Activated CD8-positive, alpha-beta T cell treated with anti-CD3 and anti-CD28 coated beads, Interleukin-2, amount 10 ng/mL, durations not matched to agents 7 days and 5 days (primary cell): Measurements from ENCODE around the gene TRANK1. TPM values are rescaled to one million over a fixed set of nuclear protein-coding genes. Genes with fewer than 3 reads are reported as not detected.
A peak's percentile ranks its signal among the peaks of the same experiment; 100 is the strongest.
"Not testable (repeated sequence)": the region's sequence is repeated elsewhere in the genome, so short reads cannot be mapped to it uniquely, and the experiment has no call there.

Experiments
- ATAC-seq: fragments of 150-1000 bp; cut with Tn5 transposase; one replicate; pipeline ENCODE4 v1.10.0; 2021; ENCODE audit warnings: moderate library complexity
- CTCF ChIA-PET: fragments of 350-600 bp; sonication (Branson Sonifier 250); formaldehyde crosslinking; loops from one replicate; lab custom pipeline; 2021; ENCODE audit warnings: antibody characterized with exemption; lab: Charles Lee
- POLR2A ChIA-PET: fragments of 350-600 bp; sonication (Branson Sonifier 250); formaldehyde crosslinking; loops from one replicate; lab custom pipeline; 2021; ENCODE audit warnings: antibody characterized with exemption; lab: Charles Lee
- DNase-seq: peaks from one replicate; pipeline ENCODE4 v3.0.0-alpha.2; 2020
- H3K27ac Mint-ChIP-seq: one replicate; pipeline ENCODE4 v1.8.0; 2021; ENCODE audit warnings: mild to moderate bottlenecking, mixed read lengths
- H3K27me3 Mint-ChIP-seq: one replicate; pipeline ENCODE4 v1.8.0; 2021; ENCODE audit warnings: low read depth, mixed read lengths
- H3K36me3 Mint-ChIP-seq: one replicate; pipeline ENCODE4 v1.8.0; 2021; ENCODE audit warnings: low read depth, mixed read lengths
- H3K4me1 Mint-ChIP-seq: one replicate; pipeline ENCODE4 v1.8.0; 2021; ENCODE audit warnings: low read depth, mixed read lengths
- H3K4me3 Mint-ChIP-seq: one replicate; pipeline ENCODE4 v1.8.0; 2021; ENCODE audit warnings: mild to moderate bottlenecking, mixed read lengths
- H3K9me3 Mint-ChIP-seq: one replicate; pipeline ENCODE4 v1.8.0; 2022; ENCODE audit warnings: mixed read lengths; ENCODE audit not compliant: insufficient read depth
- total RNA-seq, 2 experiments: library from RNA; stranded (reverse); gene quantifications; one replicate each; pipeline ENCODE4 v1.2.3, GENCODE V29; 2021

The TRANK1 gene
- total RNA-seq, 2 experiments from 2014 or later: 49.3 to 52.3 TPM

DNA sequence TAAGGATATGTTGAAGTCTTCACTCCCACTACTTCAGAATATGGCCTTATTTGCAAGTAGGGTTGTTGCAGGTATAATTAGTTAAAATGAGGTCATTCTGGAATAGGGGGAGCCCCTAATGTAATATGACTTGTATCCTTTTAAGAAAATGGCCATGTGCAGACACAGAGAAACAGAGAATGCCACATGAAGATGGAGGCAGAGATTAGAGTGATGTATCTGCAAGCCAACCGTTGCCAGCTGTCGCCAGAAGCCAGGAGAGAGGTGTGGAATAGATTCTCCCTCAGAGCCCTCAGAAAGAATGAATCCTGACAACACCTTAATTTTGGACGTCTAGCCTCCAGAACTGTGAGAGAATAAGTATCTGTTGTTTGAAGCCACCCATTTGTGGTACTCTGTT is 11.3 kb upstream of the TRANK1 start:
- POLR2A ChIA-PET: no interaction called here
- no peaks in the 10 kb centered on the region for H3K36me3 Mint-ChIP-seq
- H3K27ac Mint-ChIP-seq: no peak overlapping the region
- no peaks in the 10 kb centered on the region for H3K9me3 Mint-ChIP-seq
- no peak for DNase-seq
- H3K4me3 Mint-ChIP-seq: no peak overlapping the region
- peaks cover 4% of the 10 kb centered on the region for H3K27me3 Mint-ChIP-seq
- peaks cover 14% of the 10 kb centered on the region for H3K4me1 Mint-ChIP-seq
- ATAC-seq: no peak
- CTCF ChIA-PET: interaction anchor here (3.1 to 4.7 kb wide), 4 partner anchors 16 to 164 kb away, joined by 19 to 84 read pairs (median 32); no protein-coding TSS in a partner anchor

DNA sequence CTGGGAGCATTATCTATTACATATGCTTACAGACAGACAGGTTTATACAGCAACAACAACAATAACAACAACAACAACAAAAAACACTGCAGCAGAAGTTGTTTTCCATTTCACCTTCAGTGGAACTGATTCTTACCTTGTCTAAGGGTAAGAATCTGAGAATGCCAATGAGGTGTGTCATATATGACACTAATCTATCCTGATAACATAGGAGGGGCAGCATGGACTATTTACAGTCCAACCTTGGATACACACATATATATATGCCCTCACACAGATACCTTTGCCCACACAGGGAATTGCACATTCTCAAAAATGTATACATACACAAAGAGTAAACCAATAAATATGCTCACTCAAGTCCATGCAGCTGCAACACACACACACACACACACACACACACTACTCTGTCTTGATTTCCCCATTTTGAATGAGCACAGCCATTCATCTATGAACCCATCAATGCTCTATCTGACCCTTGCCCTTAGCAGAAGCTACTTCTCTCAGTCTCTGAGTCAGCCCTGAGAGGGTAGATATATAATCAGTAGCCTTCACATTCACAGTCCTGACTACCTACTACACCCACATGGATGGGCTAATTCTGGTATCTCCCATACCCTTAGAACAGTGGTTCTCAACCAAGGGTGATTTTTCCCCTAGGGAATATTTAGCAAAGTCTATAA is 9.7 kb upstream of the TRANK1 start:
- no peak overlapping the region for H3K27ac Mint-ChIP-seq
- H3K36me3 Mint-ChIP-seq: peaks cover under 1% of the 10 kb centered on the region
- DNase-seq: no peak
- ChIA-PET POLR2A (no interaction called here), CTCF (interaction anchor here (1.2 kb wide), 1 partner anchor 10 kb away, joined by 3 read pairs; the partner anchor contains the start of gene TRANK1)
- peaks cover 4% of the 10 kb centered on the region for H3K27me3 Mint-ChIP-seq
- peaks cover under 1% of the 10 kb centered on the region for H3K9me3 Mint-ChIP-seq
- H3K4me3 Mint-ChIP-seq: no peak overlapping the region
- H3K4me1 Mint-ChIP-seq: peaks cover 14% of the 10 kb centered on the region
- ATAC-seq: no peak

GRCh38 chr3:36947814-36948213 is 3.0 kb upstream of the TRANK1 start:
- Mint-ChIP-seq H3K36me3 (peaks cover 19% of the 10 kb centered on the region), H3K4me1 (peaks cover 20% of the 10 kb centered on the region), H3K9me3 (peaks cover 21% of the 10 kb centered on the region)
- ChIA-PET CTCF (interaction anchor here (0.6 to 1.2 kb wide), 5 partner anchors 10 to 221 kb away, joined by 3 to 5 read pairs (median 3); no protein-coding TSS in a partner anchor), POLR2A (interaction anchor here (0.6 kb wide), 2 partner anchors 24 to 41 kb away, joined by 4 to 9 read pairs; no protein-coding TSS in a partner anchor)
- DNase-seq, H3K27ac Mint-ChIP-seq, H3K4me3 Mint-ChIP-seq, H3K27me3 Mint-ChIP-seq, ATAC-seq: not testable (repeated sequence)

- no peak for DNase-seq
- peaks cover 19% of the 10 kb centered on the region for H3K36me3 Mint-ChIP-seq
- POLR2A ChIA-PET: interaction anchor here (0.6 to 2.7 kb wide), 7 partner anchors 13 to 69 kb away, joined by 3 to 21 read pairs (median 6); partner anchors contain the start of gene EPM2AIP1
- H3K27ac Mint-ChIP-seq: peak overlapping the region; percentile 53
- H3K27me3 Mint-ChIP-seq: no peaks in the 10 kb centered on the region
- H3K9me3 Mint-ChIP-seq: peaks cover 21% of the 10 kb centered on the region
- peaks cover 20% of the 10 kb centered on the region for H3K4me1 Mint-ChIP-seq
- CTCF ChIA-PET: interaction anchor here (0.8 to 4.9 kb wide), 7 partner anchors 13 to 73 kb away, joined by 3 to 32 read pairs (median 4); no protein-coding TSS in a partner anchor
- peak overlapping the region; percentile 74 for H3K4me3 Mint-ChIP-seq
- no peak for ATAC-seq
Observed at GRCh38 chr3:36945333-36945980, 603 bp upstream of the TRANK1 start.

DNA sequence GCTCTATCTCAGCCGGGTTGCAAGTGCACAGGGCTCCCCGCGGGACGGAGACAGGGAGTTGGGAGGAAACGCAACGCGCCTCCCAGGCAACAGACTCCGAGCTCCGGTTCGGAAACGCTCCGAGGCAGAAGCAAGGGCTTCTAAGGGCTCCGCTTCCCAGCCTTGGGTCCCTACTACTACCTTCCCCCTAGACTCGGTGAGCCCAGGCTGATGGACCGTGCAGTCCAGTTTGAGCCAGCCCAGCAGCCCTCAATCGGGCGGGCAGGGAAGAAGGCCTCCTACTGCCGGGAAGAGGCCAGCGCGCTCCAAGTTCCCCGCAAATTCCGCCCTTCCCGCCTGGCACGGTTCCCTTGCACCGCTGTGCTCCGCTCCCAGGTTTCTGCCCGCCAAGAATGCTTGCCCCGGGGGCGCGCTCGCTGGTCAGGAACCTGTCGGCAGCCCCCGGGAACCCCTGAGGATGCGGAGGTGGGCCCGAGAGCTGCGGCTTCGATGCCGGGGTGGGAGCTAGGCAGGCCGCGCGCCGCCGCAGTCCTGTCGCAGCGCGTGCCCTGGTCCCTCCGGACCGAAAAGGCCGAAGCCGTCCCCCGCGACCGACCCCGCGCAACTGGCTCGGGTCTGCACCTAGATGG is 728 bp downstream of the TRANK1 start:
- ChIA-PET CTCF (interaction anchor here (0.8 to 4.9 kb wide), 10 partner anchors 11 to 215 kb away, joined by 3 to 32 read pairs (median 4); no protein-coding TSS in a partner anchor), POLR2A (interaction anchor here (0.9 to 2.7 kb wide), 8 partner anchors 9 to 67 kb away, joined by 3 to 21 read pairs (median 6); partner anchors contain the start of gene EPM2AIP1)
- H3K27me3 Mint-ChIP-seq: no peaks in the 10 kb centered on the region
- H3K9me3 Mint-ChIP-seq: peaks cover 15% of the 10 kb centered on the region
- ATAC-seq: peak; percentile 60
- H3K27ac Mint-ChIP-seq: peak overlapping the region; percentile 75
- H3K4me1 Mint-ChIP-seq: peaks cover 20% of the 10 kb centered on the region
- peak overlapping the region; percentile 78 for H3K4me3 Mint-ChIP-seq
- peak; percentile 34 for DNase-seq
- peaks cover 13% of the 10 kb centered on the region for H3K36me3 Mint-ChIP-seq

DNA sequence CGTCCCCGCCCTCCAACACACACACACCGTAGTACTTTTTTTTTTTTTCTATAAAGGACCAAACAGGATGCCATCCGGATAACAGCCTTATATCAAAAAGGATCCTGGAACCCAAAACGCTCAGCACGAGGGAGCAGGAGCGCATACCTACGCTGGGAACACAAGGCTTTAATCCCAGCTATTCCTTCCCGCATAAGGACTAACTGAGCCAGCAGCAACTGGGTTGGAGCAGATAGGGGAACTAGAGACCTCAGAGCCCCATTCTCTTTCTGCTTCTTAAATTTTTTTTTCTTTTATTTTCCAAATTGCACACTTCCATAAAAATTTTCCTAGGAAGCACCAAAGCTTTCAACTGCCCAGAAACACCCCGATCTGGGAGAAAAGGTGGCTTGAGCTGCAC is 1.3 kb downstream of the TRANK1 start:
- H3K27ac Mint-ChIP-seq: no peak overlapping the region
- peaks cover 11% of the 10 kb centered on the region for H3K36me3 Mint-ChIP-seq
- ChIA-PET POLR2A (interaction anchor here (0.9 to 2.7 kb wide), 5 partner anchors 8 to 67 kb away, joined by 3 to 21 read pairs (median 6); no protein-coding TSS in a partner anchor), CTCF (interaction anchor here (1.3 to 4.9 kb wide), 2 partner anchors 15 to 67 kb away, joined by 4 to 32 read pairs; no protein-coding TSS in a partner anchor)
- ATAC-seq: no peak
- DNase-seq: no peak
- H3K4me1 Mint-ChIP-seq: peaks cover 20% of the 10 kb centered on the region
- peaks cover 10% of the 10 kb centered on the region for H3K9me3 Mint-ChIP-seq
- no peaks in the 10 kb centered on the region for H3K27me3 Mint-ChIP-seq
- peak overlapping the region; percentile 78 for H3K4me3 Mint-ChIP-seq

GRCh38 chr3:36942638-36943248 is 2.1 kb downstream of the TRANK1 start:
- no peak for DNase-seq
- ATAC-seq: no peak
- H3K36me3 Mint-ChIP-seq: peaks cover 6% of the 10 kb centered on the region
- H3K4me3 Mint-ChIP-seq: no peak overlapping the region
- ChIA-PET POLR2A (interaction anchor here (0.7 to 2.7 kb wide), 2 partner anchors 9 to 36 kb away, joined by 5 to 21 read pairs; no protein-coding TSS in a partner anchor), CTCF (interaction anchor here (4.9 kb wide), 1 partner anchor 16 kb away, joined by 32 read pairs; no protein-coding TSS in a partner anchor)
- H3K9me3 Mint-ChIP-seq: peaks cover 6% of the 10 kb centered on the region
- H3K4me1 Mint-ChIP-seq: peaks cover 20% of the 10 kb centered on the region
- H3K27me3 Mint-ChIP-seq: no peaks in the 10 kb centered on the region
- no peak overlapping the region for H3K27ac Mint-ChIP-seq

GRCh38 chr3:36941658-36942057 is 3.2 kb downstream of the TRANK1 start:
- no peak overlapping the region for H3K4me3 Mint-ChIP-seq
- CTCF ChIA-PET: interaction anchor here (1.0 to 4.9 kb wide), 3 partner anchors 10 to 17 kb away, joined by 3 to 32 read pairs (median 23); no protein-coding TSS in a partner anchor

DNA sequence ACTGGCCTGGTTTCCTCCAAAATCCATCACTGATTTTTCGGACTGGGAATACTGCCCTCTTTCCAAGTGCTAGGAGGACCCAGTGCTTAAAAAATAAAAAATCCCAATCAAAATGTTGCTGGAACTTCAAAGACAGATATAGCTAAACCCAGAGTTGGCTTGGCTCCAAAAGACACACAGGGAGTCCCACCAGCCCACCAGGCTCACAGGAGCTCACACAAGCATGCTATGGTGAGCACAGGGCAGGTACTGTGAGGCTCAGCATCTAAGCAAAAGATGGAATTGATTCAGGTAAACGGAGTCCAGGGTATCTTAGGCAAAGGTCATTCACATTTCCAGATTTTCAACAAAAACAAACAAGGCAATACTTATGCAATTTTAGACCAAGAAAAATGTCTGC is 3.7 kb downstream of the TRANK1 start:
- CTCF ChIA-PET: interaction anchor here (1.0 to 3.6 kb wide), 2 partner anchors 9 to 16 kb away, joined by 3 to 23 read pairs; no protein-coding TSS in a partner anchor
- H3K4me1 Mint-ChIP-seq: peaks cover 15% of the 10 kb centered on the region
- ATAC-seq: no peak

More at GRCh38 chr3:36941658-36942057, 3.2 kb downstream of the TRANK1 start:
- Mint-ChIP-seq H3K27ac (no peak overlapping the region), H3K27me3 (no peaks in the 10 kb centered on the region), H3K9me3 (peaks cover under 1% of the 10 kb centered on the region), H3K36me3 (peaks cover 2% of the 10 kb centered on the region), H3K4me1 (peaks cover 15% of the 10 kb centered on the region)
- POLR2A ChIA-PET: no interaction called here
- DNase-seq (no peak), ATAC-seq (no peak)

GRCh38 chr3:36937492-36937891 is 7.4 kb downstream of the TRANK1 start:
- H3K9me3 Mint-ChIP-seq: no peaks in the 10 kb centered on the region
- no peaks in the 10 kb centered on the region for H3K36me3 Mint-ChIP-seq
- H3K27ac Mint-ChIP-seq: no peak overlapping the region
- DNase-seq (no peak), ATAC-seq (no peak)
- no peak overlapping the region for H3K4me3 Mint-ChIP-seq
- ChIA-PET POLR2A (no interaction called here), CTCF (no interaction called here)
- no peaks in the 10 kb centered on the region for H3K27me3 Mint-ChIP-seq
- no peaks in the 10 kb centered on the region for H3K4me1 Mint-ChIP-seq

More for the DNA sequence above, 3.7 kb downstream of the TRANK1 start:
- no peak overlapping the region for H3K4me3 Mint-ChIP-seq
- POLR2A ChIA-PET: no interaction called here
- H3K27ac Mint-ChIP-seq: no peak overlapping the region
- DNase-seq: no peak
- H3K9me3 Mint-ChIP-seq: no peaks in the 10 kb centered on the region
- H3K27me3 Mint-ChIP-seq: no peaks in the 10 kb centered on the region
- H3K36me3 Mint-ChIP-seq: peaks cover 2% of the 10 kb centered on the region
